MM.1S (cell line): ENCODE data around the gene LINS1.

Experiments
- EZH2 ChIP-seq: fragments of 300-600 bp; sonication (generic); optimal IDR thresholded peaks from 2 replicates; pipeline ENCODE3; 2017; ENCODE audit warnings: low read depth, mild to moderate bottlenecking, antibody characterized with exemption, low read length, mixed read lengths
- TF ChIP-seq, protein P1 (sequence below): fragments of 300-600 bp; sonication (generic); IDR thresholded peaks from 2 replicates; pipeline ENCODE4 v1.5.1; 2016; ENCODE audit warnings: antibody characterized with exemption, low read length, mixed read lengths

DNA sequence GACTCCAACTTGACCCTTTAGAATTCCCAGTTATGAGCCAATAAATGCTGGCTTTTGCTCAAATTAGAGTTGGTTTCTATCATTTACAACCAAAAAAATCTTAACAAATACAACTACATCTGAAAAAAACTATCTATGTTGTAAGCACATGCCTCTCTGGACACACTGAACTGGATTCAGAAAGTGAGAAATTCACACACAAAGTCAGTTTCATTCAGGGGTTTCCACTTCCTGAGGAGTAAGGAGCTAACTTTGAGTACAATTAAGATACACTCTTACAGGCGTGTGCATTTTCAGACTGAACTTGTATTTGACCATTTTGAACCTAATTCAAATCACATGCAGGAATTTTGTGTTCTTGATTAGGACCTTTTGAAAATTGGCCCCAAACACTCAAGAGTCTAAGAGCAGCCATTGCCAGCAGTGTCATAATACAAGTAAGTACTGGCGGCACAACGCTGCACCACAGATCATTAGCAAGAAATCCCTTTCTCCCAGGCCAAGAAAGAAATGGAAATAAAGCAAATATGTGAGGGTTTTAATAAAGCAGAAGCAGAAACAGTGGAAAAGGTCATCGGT is 31.2 kb downstream of the LINS1 start:
- TF ChIP-seq, protein P1, sequence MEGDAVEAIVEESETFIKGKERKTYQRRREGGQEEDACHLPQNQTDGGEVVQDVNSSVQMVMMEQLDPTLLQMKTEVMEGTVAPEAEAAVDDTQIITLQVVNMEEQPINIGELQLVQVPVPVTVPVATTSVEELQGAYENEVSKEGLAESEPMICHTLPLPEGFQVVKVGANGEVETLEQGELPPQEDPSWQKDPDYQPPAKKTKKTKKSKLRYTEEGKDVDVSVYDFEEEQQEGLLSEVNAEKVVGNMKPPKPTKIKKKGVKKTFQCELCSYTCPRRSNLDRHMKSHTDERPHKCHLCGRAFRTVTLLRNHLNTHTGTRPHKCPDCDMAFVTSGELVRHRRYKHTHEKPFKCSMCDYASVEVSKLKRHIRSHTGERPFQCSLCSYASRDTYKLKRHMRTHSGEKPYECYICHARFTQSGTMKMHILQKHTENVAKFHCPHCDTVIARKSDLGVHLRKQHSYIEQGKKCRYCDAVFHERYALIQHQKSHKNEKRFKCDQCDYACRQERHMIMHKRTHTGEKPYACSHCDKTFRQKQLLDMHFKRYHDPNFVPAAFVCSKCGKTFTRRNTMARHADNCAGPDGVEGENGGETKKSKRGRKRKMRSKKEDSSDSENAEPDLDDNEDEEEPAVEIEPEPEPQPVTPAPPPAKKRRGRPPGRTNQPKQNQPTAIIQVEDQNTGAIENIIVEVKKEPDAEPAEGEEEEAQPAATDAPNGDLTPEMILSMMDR, result no peak
- no peak for TF ChIP-seq EZH2
